Osteocyte (in vitro differentiated cells): Measurements from ENCODE around the gene MDM4. TPM values are rescaled to one million over a fixed set of nuclear protein-coding genes. Genes with fewer than 3 reads are reported as not detected.
A peak's percentile ranks its signal among the peaks of the same experiment; 100 is the strongest.

ENCODE experiments used
- DNase-seq: peaks from one replicate; pipeline ENCODE4 v3.0.0; 2021; ENCODE audit warnings: mixed read lengths; ENCODE audit not compliant: unreplicated experiment; ENCODE audit errors: extremely low spot score
- H3K27ac Mint-ChIP-seq: one replicate; pipeline ENCODE4 v1.8.0; 2021; ENCODE audit warnings: mild to moderate bottlenecking, mixed read lengths; ENCODE audit not compliant: unreplicated experiment
- H3K27me3 Mint-ChIP-seq: one replicate; pipeline ENCODE4 v1.8.0; 2021; ENCODE audit warnings: mixed read lengths; ENCODE audit not compliant: unreplicated experiment
- H3K36me3 Mint-ChIP-seq: one replicate; pipeline ENCODE4 v1.8.0; 2021; ENCODE audit warnings: mixed read lengths; ENCODE audit not compliant: unreplicated experiment
- H3K4me1 Mint-ChIP-seq: one replicate; pipeline ENCODE4 v1.8.0; 2021; ENCODE audit warnings: mixed read lengths; ENCODE audit not compliant: unreplicated experiment
- H3K4me3 Mint-ChIP-seq: one replicate; pipeline ENCODE4 v1.8.0; 2021; ENCODE audit warnings: mild to moderate bottlenecking, moderate library complexity, mixed read lengths; ENCODE audit not compliant: unreplicated experiment
- H3K9me3 Mint-ChIP-seq: one replicate; pipeline ENCODE4 v1.8.0; 2021; ENCODE audit warnings: mixed read lengths; ENCODE audit not compliant: unreplicated experiment
- total RNA-seq: library from RNA; stranded (reverse); gene quantifications from 2 replicates; pipeline ENCODE4 v1.2.1, GENCODE V29; 2021
- TF ChIP-seq, protein P1 (sequence below): fragments of 200-600 bp; sonication (generic); IDR thresholded peaks from 2 replicates; pipeline ENCODE4 v1.5.0; 2021; ENCODE audit warnings: antibody characterized with exemption, mild to moderate bottlenecking, moderate library complexity

MDM4 gene
- total RNA-seq, 1 donor from 2014 or later: 77.3 TPM

DNA sequence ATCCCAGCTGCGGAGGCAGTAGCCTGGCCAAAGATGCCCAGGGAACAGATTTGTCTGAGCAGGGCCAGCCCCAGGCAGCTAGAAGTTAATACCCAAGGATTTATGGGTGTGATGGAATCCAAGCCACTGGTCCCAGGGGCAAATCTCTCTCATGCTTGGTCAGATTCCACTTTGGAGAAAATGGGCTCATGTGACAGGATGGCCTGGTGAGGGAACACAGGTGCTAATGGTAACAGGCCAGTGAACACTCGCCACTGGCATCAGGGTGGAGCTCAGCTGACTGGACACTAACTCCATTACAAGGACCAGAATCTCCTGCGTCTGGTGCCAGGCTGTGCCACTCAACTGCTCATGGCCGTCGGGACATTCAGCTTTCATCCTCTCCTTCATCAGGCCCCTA is 12.0 kb downstream of the MDM4 start:
- no peak overlapping the region for H3K4me3 Mint-ChIP-seq
- no peak for DNase-seq
- no peak overlapping the region for H3K27ac Mint-ChIP-seq
- H3K4me1 Mint-ChIP-seq: peaks cover 5% of the 10 kb centered on the region
- TF ChIP-seq, protein P1, sequence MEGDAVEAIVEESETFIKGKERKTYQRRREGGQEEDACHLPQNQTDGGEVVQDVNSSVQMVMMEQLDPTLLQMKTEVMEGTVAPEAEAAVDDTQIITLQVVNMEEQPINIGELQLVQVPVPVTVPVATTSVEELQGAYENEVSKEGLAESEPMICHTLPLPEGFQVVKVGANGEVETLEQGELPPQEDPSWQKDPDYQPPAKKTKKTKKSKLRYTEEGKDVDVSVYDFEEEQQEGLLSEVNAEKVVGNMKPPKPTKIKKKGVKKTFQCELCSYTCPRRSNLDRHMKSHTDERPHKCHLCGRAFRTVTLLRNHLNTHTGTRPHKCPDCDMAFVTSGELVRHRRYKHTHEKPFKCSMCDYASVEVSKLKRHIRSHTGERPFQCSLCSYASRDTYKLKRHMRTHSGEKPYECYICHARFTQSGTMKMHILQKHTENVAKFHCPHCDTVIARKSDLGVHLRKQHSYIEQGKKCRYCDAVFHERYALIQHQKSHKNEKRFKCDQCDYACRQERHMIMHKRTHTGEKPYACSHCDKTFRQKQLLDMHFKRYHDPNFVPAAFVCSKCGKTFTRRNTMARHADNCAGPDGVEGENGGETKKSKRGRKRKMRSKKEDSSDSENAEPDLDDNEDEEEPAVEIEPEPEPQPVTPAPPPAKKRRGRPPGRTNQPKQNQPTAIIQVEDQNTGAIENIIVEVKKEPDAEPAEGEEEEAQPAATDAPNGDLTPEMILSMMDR: no peak
- H3K27me3 Mint-ChIP-seq: no peaks in the 10 kb centered on the region
- peaks cover 51% of the 10 kb centered on the region for H3K36me3 Mint-ChIP-seq
- H3K9me3 Mint-ChIP-seq: no peaks in the 10 kb centered on the region

DNA sequence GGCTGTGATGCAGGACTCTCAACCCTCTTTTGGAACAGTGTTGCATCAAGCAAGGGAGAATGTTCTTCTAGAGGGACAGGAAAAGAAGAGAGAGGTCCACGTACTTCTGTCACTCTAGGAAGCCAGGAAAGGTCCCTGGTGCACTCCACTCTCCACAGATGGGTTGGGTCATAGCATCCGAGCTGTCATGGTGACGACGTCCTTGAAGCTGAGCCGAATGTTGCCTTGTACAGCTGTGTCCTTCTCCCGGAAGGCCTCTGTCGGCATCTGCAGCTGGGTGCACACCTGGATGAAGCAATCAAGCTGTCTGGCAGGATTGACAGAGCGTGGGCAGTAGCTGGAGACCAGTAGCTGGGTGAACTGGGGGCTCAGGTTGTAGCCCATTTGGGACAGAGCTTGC is 12.5 kb downstream of the MDM4 start:
- Mint-ChIP-seq H3K27me3 (no peaks in the 10 kb centered on the region), H3K4me3 (no peak overlapping the region), H3K27ac (no peak overlapping the region), H3K36me3 (peaks cover 51% of the 10 kb centered on the region), H3K9me3 (no peaks in the 10 kb centered on the region), H3K4me1 (peaks cover 5% of the 10 kb centered on the region)
- DNase-seq: no peak
- TF ChIP-seq, protein P1: no peak

DNA sequence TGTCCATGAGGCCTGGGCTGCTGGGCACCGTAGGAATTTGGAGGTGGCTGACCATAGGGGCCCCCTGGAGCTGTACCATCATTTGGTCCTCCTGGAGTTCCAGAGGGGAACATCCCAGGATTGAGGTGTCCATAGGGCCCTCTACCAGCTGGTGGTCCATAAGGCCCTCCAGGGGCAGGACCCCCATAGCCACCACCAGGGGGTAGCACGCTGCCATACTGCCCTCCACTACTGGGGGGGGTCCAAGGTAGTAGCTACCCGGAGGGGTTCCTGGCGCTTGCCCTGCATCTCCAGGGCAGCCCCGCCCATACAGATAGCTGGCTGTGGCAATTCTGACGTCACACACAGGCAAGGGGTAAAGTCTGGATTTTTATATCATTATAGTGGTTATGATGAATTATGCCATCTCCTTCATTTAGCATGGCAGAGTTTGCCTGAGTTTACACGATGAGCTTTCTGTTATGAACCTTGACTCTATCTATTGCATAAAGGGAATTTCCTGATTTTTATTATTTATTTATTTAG is 13.2 kb downstream of the MDM4 start:
- H3K27ac Mint-ChIP-seq: no peak overlapping the region
- H3K36me3 Mint-ChIP-seq: peaks cover 51% of the 10 kb centered on the region
- H3K4me3 Mint-ChIP-seq: no peak overlapping the region
- H3K27me3 Mint-ChIP-seq: no peaks in the 10 kb centered on the region
- TF ChIP-seq, protein P1: peak; percentile 10
- peaks cover 3% of the 10 kb centered on the region for H3K4me1 Mint-ChIP-seq
- DNase-seq: no peak
- no peaks in the 10 kb centered on the region for H3K9me3 Mint-ChIP-seq

DNA sequence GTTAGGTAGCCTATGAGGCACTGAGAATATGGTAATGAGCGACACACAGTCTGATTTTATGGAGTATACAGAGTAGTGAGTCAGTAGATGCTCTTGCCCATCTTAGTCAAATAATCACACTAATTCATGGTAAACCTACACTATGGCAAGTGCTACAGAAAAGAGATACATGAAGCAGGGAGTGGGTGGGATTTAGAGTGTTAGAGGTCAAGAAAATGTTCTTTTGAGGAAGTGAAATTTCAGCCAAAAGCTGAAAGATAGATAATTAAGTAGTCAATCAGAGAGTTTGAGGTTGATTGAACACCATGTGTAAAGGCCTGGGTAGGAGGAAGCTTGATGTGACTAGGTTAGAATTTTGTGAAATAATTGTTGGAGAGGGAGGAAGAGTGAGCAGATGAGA is 14.7 kb downstream of the MDM4 start:
- Mint-ChIP-seq H3K27me3 (no peaks in the 10 kb centered on the region), H3K36me3 (peaks cover 50% of the 10 kb centered on the region), H3K4me3 (no peak overlapping the region), H3K4me1 (no peaks in the 10 kb centered on the region), H3K27ac (no peak overlapping the region), H3K9me3 (no peaks in the 10 kb centered on the region)
- no peak for DNase-seq
- TF ChIP-seq, protein P1: no peak

DNA sequence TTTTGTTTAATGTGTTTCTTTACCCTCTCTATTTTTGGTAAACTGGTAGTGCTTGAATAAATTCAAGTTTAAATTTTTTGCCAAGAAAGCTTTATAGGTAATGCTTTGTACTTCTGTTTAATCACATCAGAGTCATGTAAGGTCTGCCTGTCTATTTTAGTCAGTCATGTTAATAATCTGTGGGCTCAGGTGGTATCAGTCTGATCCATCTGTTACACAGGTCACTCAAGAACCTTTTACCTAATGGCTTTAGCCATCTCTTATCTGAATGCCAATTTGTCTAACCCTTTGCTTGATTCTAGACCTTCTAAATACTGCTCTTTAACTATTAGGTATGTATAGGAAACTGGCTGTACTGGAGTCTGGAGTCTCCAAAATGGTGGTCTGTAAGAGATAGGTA is 16.6 kb downstream of the MDM4 start:
- H3K36me3 Mint-ChIP-seq: peaks cover 59% of the 10 kb centered on the region
- H3K27ac Mint-ChIP-seq: no peak overlapping the region
- TF ChIP-seq, protein P1: no peak
- H3K9me3 Mint-ChIP-seq: no peaks in the 10 kb centered on the region
- no peak for DNase-seq
- H3K4me1 Mint-ChIP-seq: no peaks in the 10 kb centered on the region
- H3K4me3 Mint-ChIP-seq: no peak overlapping the region
- no peaks in the 10 kb centered on the region for H3K27me3 Mint-ChIP-seq
